OCI-LY1 (cell line): ENCODE measurements around the gene SLC22A7.

Experiments
- EZH2 ChIP-seq: fragments of 200-600 bp; sonication (generic), shearing (Covaris generic); IDR thresholded peaks from 2 replicates; pipeline ENCODE4 v1.8.0; 2017; ENCODE audit warnings: borderline replicate concordance, mixed run types, mild to moderate bottlenecking, antibody characterized with exemption, low read length, moderate library complexity, mixed read lengths
- TF ChIP-seq, protein P1 (sequence below): fragments of 200-600 bp; sonication (generic), shearing (Covaris generic); IDR thresholded peaks from 2 replicates; pipeline ENCODE4 v1.5.1; 2017; ENCODE audit warnings: mild to moderate bottlenecking, antibody characterized with exemption, low read length, moderate library complexity, mixed read lengths

DNA sequence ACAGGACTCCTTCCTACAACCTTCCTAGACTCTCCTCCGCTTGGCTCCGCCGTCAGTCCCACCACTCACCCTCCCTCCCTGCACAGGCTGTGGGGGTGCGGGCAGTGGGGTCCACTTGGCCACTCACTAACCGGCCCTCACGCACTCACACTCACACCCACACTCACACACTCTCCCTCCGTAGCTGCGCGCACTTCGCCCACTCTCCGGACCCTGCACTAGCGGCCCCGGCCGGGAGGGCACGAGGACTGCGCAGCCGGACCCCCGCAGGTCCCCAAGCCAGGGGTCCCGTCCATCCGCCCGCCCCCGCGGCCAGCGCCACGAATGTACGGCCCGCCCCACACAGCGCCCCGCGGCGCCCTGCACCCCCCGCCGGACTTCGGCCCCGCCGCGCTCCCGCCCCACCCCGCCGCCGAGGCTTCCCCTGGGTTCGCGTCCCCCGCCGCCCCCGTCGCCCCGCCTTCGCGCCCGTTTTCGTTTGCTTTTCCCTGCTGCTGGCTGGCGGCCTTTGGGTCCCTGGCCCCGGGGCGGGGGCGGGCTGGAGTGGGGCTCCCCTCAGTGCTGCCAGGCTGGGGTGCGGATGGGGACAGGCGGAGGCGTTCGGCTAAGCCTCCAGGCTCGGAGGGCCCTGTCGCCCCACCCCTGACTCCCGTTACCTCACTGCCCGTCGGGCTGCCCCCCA lies 23.0 kb upstream of the SLC22A7 start:
- TF ChIP-seq, protein P1, sequence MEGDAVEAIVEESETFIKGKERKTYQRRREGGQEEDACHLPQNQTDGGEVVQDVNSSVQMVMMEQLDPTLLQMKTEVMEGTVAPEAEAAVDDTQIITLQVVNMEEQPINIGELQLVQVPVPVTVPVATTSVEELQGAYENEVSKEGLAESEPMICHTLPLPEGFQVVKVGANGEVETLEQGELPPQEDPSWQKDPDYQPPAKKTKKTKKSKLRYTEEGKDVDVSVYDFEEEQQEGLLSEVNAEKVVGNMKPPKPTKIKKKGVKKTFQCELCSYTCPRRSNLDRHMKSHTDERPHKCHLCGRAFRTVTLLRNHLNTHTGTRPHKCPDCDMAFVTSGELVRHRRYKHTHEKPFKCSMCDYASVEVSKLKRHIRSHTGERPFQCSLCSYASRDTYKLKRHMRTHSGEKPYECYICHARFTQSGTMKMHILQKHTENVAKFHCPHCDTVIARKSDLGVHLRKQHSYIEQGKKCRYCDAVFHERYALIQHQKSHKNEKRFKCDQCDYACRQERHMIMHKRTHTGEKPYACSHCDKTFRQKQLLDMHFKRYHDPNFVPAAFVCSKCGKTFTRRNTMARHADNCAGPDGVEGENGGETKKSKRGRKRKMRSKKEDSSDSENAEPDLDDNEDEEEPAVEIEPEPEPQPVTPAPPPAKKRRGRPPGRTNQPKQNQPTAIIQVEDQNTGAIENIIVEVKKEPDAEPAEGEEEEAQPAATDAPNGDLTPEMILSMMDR, result no peak
- TF ChIP-seq EZH2, result no peak
